NCI-H1048 (cell line): Measurements from ENCODE around the gene SPATS2L.

Source experiments
- DNase-seq: peaks from one replicate; lab custom pipeline; 2025; lab: John Stamatoyannopoulos, UW

SPATS2L gene

GRCh38 chr2:200498402-200499162, 192.1 kb downstream of the SPATS2L start:
- no peak for DNase-seq

- DNase-seq: no peak
Observed at GRCh38 chr2:200502196-200502595, 195.7 kb downstream of the SPATS2L start.

- DNase-seq: no peak
Observed at GRCh38 chr2:200506679-200507078, 200.2 kb downstream of the SPATS2L start.

GRCh38 chr2:200507179-200507578, 200.7 kb downstream of the SPATS2L start:
- no peak for DNase-seq

- DNase-seq: no peak
Observed at GRCh38 chr2:200509235-200509611, 202.7 kb downstream of the SPATS2L start.

- peak; percentile 61 for DNase-seq
Observed at GRCh38 chr2:200509612-200510433, 203.3 kb downstream of the SPATS2L start, which contains the start of gene KCTD18. Gene KCTD18, minus strand, starts transcription at chr2:200510068. Its CDS starts 3,052 bp downstream, at chr2:200507016.

GRCh38 chr2:200515155-200515554, 208.7 kb downstream of the SPATS2L start:
- no peak for DNase-seq

- DNase-seq: no peak
Observed at GRCh38 chr2:200523158-200523557, 216.7 kb downstream of the SPATS2L start.

- DNase-seq: no peak
Observed at GRCh38 chr2:200523604-200524003, 217.1 kb downstream of the SPATS2L start.

- no peak for DNase-seq
Observed at GRCh38 chr2:200525066-200525465, 218.6 kb downstream of the SPATS2L start.

- no peak for DNase-seq
Observed at GRCh38 chr2:200525551-200525881, 219.0 kb downstream of the SPATS2L start.

GRCh38 chr2:200525882-200526651, 219.6 kb downstream of the SPATS2L start, which contains the start of gene SGO2:
Gene SGO2, plus strand, starts transcription at chr2:200526207. Its CDS starts 6,769 bp downstream, at chr2:200532976.
- DNase-seq: peak; percentile 86

GRCh38 chr2:200528228-200528627, 221.7 kb downstream of the SPATS2L start:
- no peak for DNase-seq
